Measurements from ENCODE around the gene HSBP1L1. TPM values are rescaled to one million over a fixed set of nuclear protein-coding genes. Genes with fewer than 3 reads are reported as not detected.

The HSBP1L1 gene
- total and polyA plus RNA-seq, 2 of the 13 experiments (the other 11 are each of a cell fraction or from before 2014, with no cell fraction given): 22.6 to 45.1 TPM

GRCh38 chr18:79986726-79987125 is 22.3 kb downstream of the HSBP1L1 start:
- no peaks in the 10 kb centered on the region; a peak in 1 of 5 replicates for H3K27me3 ChIP-seq (ENCODE audit: control insufficient read depth in 1 of 2, insufficient read depth in 2 of 2, low read length in 2 of 2)
- intact Hi-C loops (cut with micrococcal nuclease; ENCODE audit: unreplicated experiment): no loop called here
- DNase-seq (ENCODE audit: low spot score) (no peak), ATAC-seq (no peak), FAIRE-seq (no peak)
- H4K20me1 ChIP-seq (ENCODE audit: insufficient read depth, low read length): peaks cover 45% of the 10 kb centered on the region
- 2% methylated on average over 7 of the region's 7 CpGs for WGBS (ENCODE audit: low lambda C conversion rate)
- ChIA-PET CTCF (ENCODE audit: low intra/inter-chr PET ratio, low total read pairs) (no interaction called here), POLR2A (interaction anchor here (0.6 to 6.1 kb wide), 3 partner anchors 19 to 52 kb away, joined by 3 to 45 read pairs (median 39); partner anchors contain the start of gene RBFA)
- peak overlapping the region; percentile 97 for H3K4me2 ChIP-seq (ENCODE audit: low read depth, low read length)
- BruUV-seq (replicated peaks): no TSS peak
- TF ChIP-seq ZNF75D (CRISPR knock-in tag; IDR thresholded peaks at IDR 0.05; ENCODE audit: borderline replicate concordance) (no peak), SAP130 (CRISPR knock-in tag; IDR thresholded peaks at IDR 0.05; ENCODE audit: low read depth) (0 out of 2 replicates have a peak, but pooled peaks have one; percentile 15), DNMT3B (CRISPR knock-in tag; conservative IDR thresholded peaks at IDR 0.05) (no peak), CEBPZ (IDR thresholded peaks at IDR 0.05; ENCODE audit: low read length) (no peak), ZNF562 (CRISPR knock-in tag; IDR thresholded peaks at IDR 0.05; ENCODE audit: borderline replicate concordance) (no peak)
- peak overlapping the region; percentile 84 to 96 (median 85) for H3K4me3 ChIP-seq (replicated peaks in 1 of 3; ENCODE audit: insufficient read depth in 1 of 3, low read depth in 2 of 3, low read length in 3 of 3)
- H2AFZ ChIP-seq (ENCODE audit: low read length): no peak overlapping the region
- no peaks in the 10 kb centered on the region for H3K9me3 ChIP-seq (ENCODE audit: low read length)
- H3K27ac ChIP-seq (ENCODE audit: extremely low read length, insufficient read depth, low read length): peak overlapping the region; percentile 22
- peaks cover 3 to 19% of the 10 kb centered on the region in 2 experiments; a peak in 4 of 5 replicates for H3K36me3 ChIP-seq (replicated peaks in 1 of 2; ENCODE audit: control insufficient read depth in 1 of 2, insufficient read depth in 2 of 2, low read length in 2 of 2)
- peak overlapping the region; percentile 92 for H3K9ac ChIP-seq (ENCODE audit: insufficient read depth, low read depth, low read length)
- peaks cover 67% of the 10 kb centered on the region for H3K79me2 ChIP-seq (ENCODE audit: insufficient read depth, low read length)
- in situ Hi-C loops (cut with HindIII; ENCODE audit: extremely low pct_ligation_motif_present, low pct_unique_long_range_greater_than_20kb): loop anchor here (5.0 kb wide), 1 partner anchor 46 kb away; the partner anchor contains the start of gene RBFA
- peaks cover 62% of the 10 kb centered on the region for H3K4me1 ChIP-seq (ENCODE audit: insufficient read depth, low read length)

Data from HepG2 (cell line).